Transverse colon (tissue), 4 donors: ENCODE data around the gene TNFRSF19.

ENCODE experiments used
- EP300 ChIP-seq: sonication (generic); formaldehyde crosslinking; IDR thresholded peaks from one replicate; pipeline ENCODE4 v1.6.1; 2017; ENCODE audit warnings: antibody characterized with exemption, low read depth
- POLR2A ChIP-seq: fragments of 450-650 bp; IDR thresholded peaks from one replicate; pipeline ENCODE4 v1.6.1; 2016; ENCODE audit warnings: antibody characterized with exemption, mild to moderate bottlenecking, moderate library complexity
- POLR2AphosphoS5 ChIP-seq, 3 donors: sonication (generic); formaldehyde crosslinking; IDR thresholded peaks; one replicate each; pipeline ENCODE4 v1.6.1; 2016; ENCODE audit warnings: antibody characterized with exemption in 3 of 3
- TF ChIP-seq, protein P1 (sequence below), 5 experiments: fragments of 200-600 bp in 3 of 5; fragments of 450-650 bp in 2 of 5; sonication (generic) in 3 of 5; IDR thresholded peaks; 1 replicate in 2 of 5; 2 replicates in 3 of 5; pipeline ENCODE4 v1.5.1; 2016 to 2017; ENCODE audit warnings: antibody characterized with exemption in 5 of 5, inconsistent platforms in 3 of 5, mild to moderate bottlenecking in 2 of 5, moderate library complexity in 1 of 5

DNA sequence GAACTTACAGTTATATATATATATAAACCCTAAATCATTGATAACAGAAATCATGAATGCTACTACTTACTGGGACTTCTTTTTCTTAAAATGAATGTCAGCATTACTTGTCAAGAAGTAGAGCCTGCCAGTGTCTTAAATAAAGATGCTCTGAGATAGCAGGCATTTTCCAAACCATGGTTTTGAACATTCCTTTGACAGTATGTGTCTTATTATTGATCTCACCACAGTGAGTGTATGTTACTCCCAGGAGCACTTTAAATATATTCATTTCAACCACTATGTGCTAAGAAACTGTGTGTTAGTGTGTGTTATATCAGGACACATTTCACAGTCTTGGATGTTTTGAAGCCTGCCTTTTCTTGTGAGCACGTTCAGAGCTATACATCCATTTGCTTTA lies 28.2 kb downstream of the TNFRSF19 start:
- TF ChIP-seq, protein P1, sequence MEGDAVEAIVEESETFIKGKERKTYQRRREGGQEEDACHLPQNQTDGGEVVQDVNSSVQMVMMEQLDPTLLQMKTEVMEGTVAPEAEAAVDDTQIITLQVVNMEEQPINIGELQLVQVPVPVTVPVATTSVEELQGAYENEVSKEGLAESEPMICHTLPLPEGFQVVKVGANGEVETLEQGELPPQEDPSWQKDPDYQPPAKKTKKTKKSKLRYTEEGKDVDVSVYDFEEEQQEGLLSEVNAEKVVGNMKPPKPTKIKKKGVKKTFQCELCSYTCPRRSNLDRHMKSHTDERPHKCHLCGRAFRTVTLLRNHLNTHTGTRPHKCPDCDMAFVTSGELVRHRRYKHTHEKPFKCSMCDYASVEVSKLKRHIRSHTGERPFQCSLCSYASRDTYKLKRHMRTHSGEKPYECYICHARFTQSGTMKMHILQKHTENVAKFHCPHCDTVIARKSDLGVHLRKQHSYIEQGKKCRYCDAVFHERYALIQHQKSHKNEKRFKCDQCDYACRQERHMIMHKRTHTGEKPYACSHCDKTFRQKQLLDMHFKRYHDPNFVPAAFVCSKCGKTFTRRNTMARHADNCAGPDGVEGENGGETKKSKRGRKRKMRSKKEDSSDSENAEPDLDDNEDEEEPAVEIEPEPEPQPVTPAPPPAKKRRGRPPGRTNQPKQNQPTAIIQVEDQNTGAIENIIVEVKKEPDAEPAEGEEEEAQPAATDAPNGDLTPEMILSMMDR (IDR thresholded peaks at IDR 0.05): no peak
- no peak for TF ChIP-seq POLR2AphosphoS5 (IDR thresholded peaks at IDR 0.05)
- TF ChIP-seq POLR2A: no peak
- TF ChIP-seq EP300: no peak
